Hypothalamus (tissue), 51 donors: ENCODE data around the gene FXN.
"Not testable (repeated sequence)": the region's sequence is repeated elsewhere in the genome, so short reads cannot be mapped to it uniquely, and the experiment has no call there.

ENCODE experiments used
- DNase-seq, 51 donors: peaks; one replicate each; lab custom pipeline; 2025; lab: John Stamatoyannopoulos, UW

The FXN gene

GRCh38 chr9:69035438-69036308, at the start of gene FXN:
Gene FXN, plus strand, starts transcription at chr9:69035752. Its CDS starts 31 bp downstream, at chr9:69035783.
- peak in 50 of 51 donors; percentile 22 to 87 (median 70) for DNase-seq

- not testable (repeated sequence) for DNase-seq
These were observed 48.6 kb upstream of the FXN start for GRCh38 chr9:68986949-68987348.

DNA sequence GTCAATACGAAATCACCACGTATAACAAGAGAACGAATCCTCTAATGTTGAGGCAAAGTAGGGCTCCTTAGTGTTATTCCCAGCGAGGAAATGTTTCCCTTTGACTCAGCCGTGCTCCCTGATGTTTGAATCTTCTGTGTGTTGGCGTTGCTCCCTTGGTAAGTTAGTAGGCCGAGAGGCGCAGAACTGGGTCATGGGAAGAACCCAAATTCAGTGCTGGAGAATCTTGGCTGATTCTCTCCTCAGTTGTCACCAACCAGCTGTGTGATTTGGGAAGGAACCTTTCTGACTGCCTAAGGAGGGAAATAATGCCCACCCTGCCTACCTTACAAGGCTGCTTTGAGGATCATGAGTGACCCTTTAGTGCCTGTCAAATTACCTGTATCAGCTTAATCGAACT, 44.1 kb upstream of the FXN start:
- DNase-seq: no peak

DNA sequence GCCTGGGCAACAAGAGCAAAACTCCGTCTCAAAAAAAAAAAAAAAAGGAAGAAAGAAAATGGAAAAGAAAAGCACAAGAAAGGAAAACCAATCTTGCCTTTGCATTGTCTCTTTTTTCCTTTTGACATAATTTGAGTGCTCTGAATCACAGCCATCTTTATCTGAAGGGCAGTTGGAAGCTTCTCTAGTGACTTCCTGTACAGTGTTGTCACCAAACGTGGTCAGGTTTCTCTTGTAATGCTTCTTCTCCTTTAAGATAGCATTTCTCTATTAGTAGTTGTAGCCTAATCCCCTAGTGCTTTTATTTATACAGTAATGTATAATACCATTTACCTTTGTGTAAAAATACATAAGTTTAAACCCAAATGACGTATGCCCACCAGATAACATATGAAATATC, 39.8 kb upstream of the FXN start:
- no peak for DNase-seq

DNA sequence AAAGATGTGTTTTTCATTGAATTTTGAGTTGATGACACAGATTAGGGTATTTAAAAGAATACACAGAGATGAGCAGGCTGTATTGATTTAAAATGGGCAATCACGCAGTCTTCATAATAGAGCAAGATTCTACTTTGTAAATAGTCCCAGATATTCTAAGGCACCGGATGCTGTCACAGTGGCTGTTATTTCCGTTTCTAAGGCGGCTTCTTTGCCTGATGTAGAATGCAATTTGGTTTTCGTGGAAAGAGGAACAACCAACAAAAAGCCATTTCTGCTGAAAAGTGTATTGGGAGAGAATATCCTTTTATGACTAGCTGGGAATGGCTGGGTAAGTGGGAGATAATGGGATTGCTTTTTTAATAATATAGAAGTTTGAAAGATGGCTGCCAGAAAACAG, 39.1 kb upstream of the FXN start:
- peak in 1 of 51 donors; percentile 17 for DNase-seq

DNA sequence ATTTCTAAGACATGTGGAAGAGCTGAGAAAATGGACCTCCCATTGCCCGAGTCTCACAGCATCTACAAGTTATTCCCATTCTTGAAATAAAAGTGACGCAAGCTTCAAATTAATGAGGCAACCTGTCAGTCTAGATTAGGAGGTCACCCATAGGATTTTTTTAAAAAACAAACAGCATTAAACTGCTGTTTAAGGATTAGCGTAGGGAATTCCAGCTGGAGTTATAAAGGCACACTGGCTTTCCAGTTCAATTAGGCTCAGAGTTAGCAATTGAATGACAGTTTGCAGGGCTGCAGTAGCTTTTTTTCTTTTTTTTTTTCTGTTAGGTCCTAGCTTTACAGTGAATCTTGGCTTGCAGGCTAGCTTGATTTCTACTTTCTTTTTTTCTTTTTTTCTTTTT, 37.9 kb upstream of the FXN start:
- DNase-seq: no peak

DNA sequence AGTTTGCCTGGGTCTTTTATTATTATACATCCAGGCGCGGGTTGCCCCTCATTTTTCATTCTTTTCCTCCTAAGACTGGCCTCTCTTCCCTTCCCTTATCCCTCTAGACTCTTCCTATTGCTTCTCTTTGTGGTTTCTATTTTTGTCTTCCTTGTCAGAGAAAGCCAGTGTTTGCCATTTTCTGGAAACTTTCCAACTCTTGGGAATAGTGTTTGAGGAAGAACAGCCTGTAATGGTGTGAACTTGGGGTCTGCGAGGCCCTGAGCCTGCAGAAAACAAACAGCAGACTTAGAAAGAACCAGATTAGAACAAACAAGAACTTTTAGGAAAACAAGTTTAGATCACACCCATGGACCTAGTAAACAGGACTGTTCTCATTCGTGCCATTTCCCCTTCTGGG, 37.2 kb upstream of the FXN start:
- no peak for DNase-seq

DNA sequence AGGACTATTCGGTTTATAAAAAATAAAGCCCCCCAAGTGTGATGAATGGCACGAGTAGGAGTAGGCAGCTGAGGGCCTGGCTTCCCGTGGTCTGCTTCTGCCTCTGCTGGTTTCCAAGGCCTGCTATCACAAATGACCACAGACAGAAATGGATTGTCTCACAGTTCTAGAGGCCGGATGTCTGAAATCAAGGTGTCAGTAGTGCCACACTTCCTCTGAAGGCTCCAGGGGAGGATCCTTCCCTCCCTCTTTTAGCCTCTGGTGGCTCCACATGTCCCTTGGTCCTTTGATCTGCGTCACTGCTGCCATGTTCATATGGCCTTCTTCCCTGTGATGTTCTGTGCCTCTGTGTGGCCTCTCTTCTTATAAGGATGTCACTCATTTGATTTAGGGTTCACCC, 36.7 kb upstream of the FXN start:
- no peak for DNase-seq

DNA sequence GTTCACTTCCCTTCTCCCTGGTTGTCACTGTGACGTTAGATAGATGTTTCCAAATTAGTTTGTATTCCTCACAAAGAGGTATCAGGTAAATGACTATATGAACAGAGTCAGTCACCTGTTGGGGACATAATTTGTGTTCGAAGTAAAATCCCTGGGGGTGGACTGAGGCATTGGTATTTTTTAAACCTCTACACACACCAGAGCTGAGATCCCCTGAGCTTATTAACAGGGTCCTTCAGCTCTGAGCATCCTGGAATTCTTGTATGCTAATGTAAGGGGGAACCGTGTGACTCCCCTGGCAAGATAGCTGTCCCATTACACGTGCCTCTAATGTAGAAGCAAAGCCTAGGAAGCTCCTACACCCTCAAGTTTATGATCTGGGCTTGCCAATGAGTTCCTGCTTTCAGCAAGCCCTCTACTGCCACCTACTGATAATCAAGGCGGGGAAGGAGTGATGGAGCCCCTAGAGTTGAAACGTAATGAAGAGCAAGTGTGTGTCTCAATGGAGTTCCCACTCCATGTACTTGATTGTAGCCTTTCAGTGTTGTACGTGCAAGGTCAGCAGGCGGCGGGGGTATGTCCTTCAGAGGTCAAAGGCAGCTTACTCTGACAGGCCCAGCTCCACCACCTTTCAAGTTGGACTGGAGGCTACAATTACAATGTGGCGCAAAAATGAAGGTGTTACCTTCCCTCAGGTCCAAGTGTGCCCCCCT, 36.0 kb upstream of the FXN start:
- peak in 35 of 51 donors; percentile 9 to 71 (median 36) for DNase-seq

DNA sequence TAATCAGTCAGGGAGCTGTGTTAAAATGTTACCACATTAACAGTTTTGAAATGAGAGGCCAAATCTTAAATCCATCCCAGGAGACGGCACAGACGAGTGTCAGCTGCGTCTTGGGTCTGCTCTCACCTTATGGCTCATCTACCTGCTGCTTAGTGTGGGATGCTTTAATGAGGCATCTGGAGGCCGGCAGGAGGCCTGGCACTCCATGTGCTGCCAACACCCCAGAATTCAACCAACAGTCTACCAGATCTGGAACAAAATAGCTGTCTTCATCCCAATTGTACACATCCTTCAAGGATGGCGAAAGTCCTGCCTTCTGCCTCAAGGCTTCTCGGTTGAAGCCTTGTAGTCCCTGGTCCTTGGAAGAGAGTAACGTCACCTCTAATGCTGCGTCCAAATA, 33.6 kb upstream of the FXN start:
- DNase-seq: no peak

DNA sequence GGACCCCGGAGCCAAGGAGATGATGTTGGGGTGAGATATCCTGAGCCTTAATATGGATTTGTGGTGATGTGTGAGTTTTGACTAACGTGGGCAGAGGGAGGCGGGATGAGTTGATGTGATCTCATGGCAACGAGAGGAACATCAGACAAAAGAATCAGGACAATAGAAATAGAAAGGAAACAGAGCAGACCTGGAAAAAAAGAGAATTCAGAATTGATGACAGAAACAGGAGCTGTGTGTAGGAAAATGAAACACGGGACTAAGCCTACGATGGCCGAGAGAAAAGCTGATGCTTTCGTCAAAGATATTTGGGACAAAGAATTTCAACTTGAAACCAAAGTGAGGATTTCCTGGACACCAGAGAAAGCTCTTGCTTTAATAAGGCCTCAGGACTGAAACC, 32.5 kb upstream of the FXN start:
- DNase-seq: no peak

- DNase-seq: no peak
These were observed 30.7 kb upstream of the FXN start for GRCh38 chr9:69004836-69005235.

GRCh38 chr9:69009708-69010107, 25.8 kb upstream of the FXN start:
- DNase-seq: no peak

DNA sequence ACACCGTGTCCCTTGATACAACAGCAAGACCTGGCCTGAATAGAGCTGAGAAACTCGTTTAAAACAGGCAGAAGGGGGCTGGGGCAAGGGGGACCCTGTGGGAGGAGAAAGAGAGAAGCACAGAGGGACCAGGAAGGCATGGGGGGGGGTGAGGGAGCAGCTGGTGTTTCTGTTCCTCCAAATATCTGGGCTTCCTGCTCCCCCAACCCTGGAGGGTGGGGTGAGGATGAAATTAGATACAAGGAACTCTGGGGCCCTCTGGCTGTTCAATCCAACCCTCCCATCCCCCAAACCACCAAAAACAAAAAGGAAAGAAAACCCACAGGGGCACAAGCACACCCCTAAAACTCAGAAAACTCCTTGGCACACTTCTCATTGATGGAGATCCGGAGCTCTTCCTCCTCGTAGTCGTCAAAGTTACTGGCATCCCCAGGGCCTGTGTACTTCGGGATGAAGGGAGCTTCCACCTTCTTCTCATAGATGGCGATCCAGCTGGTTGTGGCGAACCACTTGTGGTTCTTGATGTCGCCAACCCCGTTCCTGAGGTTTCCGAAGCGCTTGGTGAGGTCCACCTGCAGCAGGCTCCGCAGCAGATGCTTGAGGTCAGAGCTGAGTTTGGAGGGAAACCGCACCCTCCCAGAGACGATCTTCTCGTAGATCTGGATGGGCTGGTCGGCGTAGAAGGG, 22.7 kb upstream of the FXN start:
- DNase-seq: peak in 2 of 51 donors; percentile 4 to 11

DNA sequence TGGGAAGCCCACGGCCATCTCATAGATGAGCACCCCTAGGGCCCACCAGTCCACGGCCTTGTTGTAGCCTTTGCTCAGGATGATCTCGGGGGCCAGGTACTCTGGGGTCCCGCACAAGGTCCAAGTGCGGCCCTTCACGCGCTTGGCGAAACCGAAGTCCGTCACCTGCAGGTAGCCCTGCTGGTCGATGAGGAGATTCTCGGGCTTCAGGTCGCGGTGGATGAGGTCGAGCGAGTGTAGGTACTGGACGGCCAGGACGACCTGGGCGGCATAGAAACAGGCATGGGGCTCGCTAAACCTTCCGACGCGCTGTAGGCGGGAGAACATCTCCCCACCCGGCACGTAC, 22.2 kb upstream of the FXN start:
- no peak for DNase-seq

GRCh38 chr9:69014013-69014412, 21.5 kb upstream of the FXN start, which contains the start of gene PRKACG:
Gene PRKACG, minus strand, starts transcription at chr9:69014113. Its CDS starts 21 bp downstream, at chr9:69014092.
- DNase-seq: no peak

DNA sequence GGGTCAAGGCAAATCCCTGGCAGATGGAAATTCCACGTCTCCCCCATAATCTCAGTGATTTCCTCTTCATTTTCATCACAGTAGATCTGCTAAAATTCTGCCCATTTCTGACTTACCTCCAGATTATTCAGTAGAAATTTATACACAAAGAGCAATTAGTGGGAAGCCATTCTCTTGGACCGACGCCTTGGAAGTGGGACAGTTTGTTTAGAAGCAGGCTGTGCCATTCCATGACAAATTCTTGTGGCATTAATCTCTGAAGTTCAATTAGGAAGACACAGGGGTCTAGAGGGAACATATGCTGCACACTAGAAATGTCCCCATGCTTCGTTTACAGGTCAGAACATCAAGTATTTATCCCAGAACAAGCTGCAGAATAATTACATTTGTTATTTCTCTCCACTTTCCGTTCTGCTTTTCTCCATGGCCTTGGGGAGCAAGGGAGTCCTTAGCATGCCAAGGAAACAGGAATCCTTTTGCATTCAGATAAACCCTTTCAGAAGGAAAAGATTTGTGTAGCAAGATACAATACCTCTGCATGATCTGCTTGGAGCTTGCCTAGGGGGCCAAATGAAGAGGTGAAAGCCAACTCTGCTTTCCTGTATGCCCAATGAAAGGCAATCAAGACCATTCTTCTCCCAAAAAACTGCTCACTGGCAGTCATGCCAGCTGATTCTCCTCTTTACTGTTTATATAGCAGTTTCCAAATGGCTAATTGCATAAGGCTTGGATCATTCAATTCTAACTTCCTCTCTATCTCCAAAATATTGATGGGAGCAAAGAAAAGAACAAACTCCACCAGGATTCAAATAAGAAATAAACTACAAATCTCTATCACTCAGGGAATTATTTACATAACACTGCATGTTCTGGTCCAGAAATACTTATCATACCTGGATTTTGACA, 19.1 kb upstream of the FXN start:
- DNase-seq: no peak

DNA sequence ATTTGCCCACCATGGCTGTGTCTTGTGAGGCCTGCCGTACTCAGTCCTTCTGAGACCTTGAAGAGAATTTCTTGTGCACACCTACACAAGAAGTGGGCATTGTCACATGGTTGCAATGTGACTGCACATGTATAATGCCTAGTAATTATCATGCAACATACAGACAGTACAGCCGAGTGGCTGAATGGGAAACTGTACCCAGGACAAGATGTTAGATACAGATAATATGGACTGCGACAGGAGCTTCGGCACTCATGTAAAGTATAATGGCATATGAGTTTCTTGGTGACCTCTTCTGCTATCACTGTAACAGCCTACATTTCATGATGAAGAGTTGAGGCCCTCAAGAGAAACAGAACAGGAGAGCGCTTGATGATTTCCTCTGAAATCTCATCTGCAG, 16.8 kb upstream of the FXN start:
- DNase-seq: no peak

- DNase-seq: no peak
These were observed 15.7 kb upstream of the FXN start for GRCh38 chr9:69019808-69020207.
